Embryonic facial prominence (tissue), 1 donor: Measurements from ENCODE around the gene COL19A1.

Source experiments
- DNase-seq: peaks from one replicate; pipeline ENCODE4 v3.0.0-alpha.2; 2016; ENCODE audit errors: extremely low spot score

The COL19A1 gene

DNA sequence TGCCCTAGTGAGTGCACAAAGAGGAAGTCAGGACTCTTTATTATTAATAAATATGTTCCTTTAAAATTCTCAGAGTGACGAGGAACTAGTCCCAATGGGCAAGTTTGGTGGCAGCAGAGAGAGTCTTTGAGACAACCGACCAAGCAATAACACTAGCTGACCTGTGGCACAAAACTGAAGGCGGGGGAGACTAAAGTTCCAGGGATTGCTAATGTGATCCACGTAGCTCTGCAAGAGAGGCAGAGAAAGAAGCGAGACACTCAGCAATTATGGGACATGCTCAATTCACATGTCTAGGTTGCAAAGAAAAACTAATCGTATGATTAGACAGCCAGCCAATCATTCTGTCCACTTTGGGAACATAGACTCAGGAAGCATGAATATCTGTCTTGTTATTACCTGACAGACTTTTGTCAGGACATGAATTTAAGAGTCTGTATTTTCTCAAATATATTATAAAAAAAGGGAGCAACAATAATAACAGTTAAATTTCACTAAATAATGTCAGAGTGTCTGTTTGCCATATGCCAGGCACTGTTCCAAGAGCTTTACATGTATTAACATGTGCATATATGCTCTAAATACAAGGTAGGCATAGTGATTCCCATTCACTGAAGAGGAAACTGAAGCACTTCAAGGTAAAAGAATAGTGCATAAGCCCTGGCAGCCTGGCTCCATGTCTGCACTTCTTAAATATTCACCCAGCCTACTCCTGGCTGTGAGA is 355.5 kb downstream of the COL19A1 start:
- DNase-seq, result no peak

DNA sequence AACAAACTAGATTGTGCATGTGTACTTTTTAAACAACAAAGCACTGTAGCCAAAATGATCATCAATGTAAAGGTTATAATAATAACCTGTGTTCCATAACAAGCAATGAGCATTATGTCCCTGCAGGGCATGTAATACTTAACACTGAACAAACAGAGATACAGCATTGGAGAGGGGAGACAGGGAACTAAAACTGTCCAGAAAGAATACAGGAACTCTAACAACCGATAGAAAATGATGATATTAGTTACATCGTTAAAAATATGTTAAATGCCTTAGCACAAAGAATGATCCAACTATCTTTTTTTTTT is 356.0 kb downstream of the COL19A1 start:
- no peak for DNase-seq

DNA sequence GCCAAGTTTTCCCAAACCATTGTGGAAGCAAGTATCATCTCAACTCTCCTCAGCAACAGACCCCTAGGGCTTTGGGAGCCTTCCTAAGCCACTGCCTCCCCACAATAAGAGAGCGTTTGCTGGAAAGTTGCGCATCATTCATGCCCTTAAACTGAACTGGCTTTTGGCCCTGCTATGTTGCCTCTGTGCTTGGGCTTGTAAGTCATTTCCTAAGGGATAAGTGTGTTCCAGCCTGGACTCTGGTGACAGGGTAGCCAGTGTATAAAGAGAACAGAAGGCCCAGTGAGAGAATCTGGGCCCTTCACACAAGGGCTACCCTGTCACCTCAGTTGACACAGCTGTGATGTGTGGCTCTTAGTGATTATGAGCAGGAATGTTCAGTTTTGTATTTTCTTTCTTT is 358.7 kb downstream of the COL19A1 start:
- no peak for DNase-seq

DNA sequence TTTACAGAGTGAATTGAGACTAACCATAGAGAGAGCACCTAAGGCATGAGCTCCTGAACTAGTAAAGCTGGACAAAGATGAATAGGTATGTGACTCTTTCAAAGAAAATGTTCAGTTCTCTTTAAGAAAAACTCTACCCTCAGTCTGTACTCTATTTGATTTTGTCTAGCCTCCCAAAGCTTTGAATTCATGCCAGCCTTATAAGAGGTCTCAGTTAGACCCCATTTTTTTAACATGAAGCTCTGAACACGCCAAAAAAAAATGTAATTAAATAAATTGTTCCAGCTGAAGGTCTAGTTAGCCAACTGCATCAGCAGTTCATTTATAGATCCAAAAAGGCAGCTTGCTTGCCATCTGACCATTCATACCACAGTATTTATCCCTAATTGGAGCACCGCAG is 365.0 kb downstream of the COL19A1 start:
- DNase-seq, result peak; percentile 59

DNA sequence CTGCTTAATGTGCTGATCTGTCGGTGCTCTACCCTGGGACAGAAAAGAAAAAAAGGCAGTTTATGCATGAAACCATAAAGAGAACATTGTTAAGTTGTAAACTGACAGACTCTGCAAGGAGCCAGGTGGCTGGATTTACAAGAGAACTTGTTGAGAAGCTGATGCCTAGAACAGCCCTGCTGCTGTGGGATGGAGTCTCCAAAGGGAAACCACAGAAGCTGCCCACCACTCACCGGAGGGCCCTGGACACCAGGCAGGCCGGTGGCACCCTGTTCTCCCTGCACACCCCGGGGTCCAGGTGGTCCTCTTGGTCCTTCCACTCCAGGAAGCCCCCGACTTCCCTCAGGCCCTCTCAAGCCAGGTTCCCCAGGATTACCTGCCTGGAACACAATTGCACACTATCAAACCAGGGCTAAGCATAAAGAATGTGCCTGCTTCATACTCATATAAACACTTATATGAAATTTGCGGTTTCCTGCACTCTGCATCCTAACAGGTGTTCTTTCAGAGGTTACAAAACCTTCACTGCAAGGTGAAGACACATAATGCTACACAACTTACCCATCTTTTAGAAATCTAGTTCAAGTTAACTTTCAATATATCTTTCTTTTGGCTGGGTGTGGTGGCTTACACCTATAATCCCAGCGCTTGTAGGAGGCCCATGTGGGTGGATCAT is 368.3 kb downstream of the COL19A1 start:
- DNase-seq, result no peak

DNA sequence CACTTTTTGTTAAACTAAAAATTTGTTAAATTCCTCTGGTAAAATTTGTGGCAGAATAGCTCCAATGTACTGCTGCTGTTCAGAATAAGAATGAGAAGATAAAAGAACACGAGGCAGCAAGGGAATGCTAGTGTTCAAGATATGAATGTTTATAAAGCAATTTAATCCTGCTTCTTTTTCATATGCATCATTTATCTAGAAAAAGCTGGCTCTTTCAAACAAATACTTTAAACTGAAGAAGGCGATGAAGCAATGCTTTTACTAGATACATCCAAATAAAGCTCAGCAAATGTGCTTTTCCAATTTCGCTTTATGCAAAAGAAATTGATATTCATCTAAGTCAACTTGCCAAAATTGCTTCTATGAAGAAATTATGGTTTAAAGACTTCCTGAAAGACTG is 370.0 kb downstream of the COL19A1 start:
- no peak for DNase-seq

DNA sequence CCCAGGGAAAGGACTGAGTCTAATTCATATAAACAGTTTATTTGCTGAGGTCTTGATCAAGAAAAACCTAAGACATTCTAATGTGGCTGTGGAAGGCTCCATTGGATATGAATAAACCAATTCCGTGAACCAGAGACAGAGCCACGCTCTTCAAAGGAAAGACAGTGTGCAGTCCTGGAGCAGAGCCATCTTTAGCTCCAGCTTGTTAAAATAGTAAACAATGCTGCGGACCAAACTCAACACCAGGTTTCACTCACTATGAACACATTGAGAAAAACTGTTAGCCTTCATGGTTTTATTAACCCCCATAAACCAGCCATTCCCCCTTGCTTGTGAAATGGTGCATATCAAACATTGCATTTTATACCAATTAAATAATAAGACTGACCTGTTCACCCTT is 374.7 kb downstream of the COL19A1 start:
- no peak for DNase-seq

DNA sequence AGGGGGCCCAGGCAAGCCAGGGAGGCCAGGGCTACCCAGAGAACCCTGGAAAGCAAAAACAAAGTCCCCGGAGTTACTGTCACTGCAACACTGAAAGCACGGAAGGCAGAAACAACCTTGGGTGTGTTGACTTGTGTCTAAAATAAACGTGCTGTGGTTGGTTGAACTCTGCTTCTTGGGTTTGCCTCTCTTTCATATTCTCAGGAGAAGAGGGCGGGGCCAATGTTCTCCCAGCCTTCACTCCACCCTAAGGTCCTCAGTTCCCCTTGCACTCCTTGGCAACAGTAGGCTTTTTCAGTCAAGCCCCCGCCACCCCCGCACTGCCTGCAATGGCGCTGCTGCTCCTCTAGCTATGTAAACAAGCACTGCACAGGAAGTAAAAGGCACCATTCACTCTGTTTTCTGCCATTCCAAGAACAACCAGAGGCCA is 375.6 kb downstream of the COL19A1 start:
- DNase-seq, result no peak

DNA sequence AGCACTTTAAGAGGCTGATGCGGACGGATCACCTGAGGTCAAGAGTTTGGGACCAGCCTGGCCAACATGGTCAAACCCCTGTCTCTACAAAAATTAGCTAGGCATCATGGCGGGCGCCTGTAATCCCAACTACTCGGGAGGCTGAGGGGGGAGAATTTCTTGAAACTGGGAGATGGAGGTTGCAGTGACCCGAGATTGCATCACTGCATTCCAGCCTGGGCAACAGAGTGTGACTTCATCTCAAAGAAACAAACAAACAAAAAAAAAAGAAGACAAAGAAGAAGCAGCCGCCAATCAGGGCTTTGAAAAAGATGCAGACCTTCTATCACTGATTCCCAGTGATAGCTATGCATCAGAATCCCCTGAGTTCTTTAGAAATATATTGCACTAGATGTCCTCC is 379.8 kb downstream of the COL19A1 start:
- no peak for DNase-seq

DNA sequence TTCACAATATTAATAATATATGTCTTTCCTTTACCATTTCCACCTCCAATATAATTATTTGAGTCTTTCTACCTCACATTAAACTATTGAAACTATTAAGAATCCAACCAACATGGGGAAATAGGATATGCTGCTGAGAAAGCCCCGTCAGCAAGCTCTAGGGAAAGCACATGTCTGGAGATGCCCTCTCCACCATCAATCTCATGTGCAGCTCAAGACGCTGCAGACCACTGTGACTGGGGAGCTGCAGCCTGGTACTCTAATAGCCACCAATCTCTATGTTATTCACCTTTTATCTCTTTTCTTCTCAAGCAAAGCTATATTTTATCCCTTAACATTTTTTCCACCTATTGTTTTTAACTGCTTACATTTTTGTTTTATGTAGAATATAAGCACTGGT is 386.2 kb downstream of the COL19A1 start:
- DNase-seq, result no peak

DNA sequence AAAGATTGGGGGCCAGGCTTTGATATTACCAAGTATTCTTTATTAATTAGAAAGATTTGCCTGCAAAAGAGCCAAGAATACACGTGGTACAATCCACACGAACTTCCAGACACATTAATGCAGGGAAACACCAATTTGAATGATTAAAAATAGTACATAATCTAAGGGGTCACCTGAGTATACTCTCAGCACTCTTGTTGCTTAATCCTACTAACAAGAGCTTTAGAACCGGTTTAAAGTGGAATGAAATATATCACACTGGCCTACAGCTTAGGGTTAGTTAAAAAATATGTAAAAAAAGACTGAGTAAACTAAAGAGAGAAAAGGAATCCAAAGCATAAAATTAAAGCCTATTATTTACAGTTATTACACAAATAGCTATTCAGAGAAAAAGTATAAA is 387.6 kb downstream of the COL19A1 start:
- DNase-seq, result no peak

DNA sequence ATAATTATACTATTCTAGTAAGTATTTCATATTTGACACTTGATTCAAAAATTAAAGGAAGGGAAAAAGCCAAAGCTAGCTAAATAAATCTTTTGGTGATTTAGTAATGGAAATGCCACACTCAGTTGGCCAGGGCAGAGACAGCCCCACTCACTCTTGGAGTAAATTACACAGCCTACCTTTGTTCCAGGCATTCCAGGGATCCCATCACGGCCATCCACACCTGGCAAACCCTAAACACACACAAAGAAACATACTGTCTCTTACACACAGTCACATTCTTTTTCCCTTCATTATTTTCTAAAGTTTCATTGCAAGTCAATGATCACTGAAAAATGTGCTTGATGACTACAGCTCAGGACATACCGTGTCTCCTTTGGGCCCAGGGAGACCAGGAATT is 388.4 kb downstream of the COL19A1 start:
- no peak for DNase-seq

DNA sequence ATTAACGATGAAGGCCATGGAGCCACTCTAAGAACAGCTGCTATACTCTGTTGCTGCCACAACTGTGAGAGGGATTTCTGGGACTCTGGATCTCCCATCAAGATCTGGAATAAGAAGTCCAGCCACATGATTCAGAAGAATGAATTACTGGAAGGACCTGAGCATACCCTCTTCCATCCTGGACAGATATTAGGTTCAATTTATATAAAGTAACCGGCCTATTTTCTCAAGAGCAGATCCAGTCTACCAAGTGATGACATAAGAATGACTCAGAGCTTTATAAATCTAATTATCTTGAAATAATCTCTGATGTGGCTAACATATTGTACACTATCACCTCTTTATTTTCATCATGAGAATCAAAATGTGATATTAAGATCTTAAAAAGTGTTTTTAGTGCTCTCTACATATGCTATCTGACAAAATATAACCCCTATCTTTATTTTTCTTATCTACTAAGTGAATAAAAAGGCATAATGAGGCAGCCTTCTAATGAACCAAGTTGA is 391.5 kb downstream of the COL19A1 start:
- DNase-seq, result no peak

DNA sequence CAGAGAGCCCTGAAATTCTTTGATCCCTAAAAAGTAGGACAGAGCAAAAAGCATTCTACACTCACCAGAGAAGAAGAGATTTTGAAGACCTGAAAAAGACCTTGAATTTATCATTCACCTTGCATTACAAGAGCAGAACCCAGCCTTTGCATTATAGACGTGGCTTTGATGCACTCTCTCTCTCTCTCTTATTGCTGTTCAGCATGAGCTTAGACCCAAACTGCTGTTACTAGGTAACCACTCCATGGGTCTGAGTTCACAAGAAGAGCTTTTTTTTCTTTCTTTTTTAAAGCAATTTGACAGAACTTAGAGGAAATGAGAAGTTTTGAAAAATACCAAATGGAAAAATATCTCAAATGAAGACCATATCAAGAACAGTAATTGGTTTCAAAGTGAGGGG is 392.1 kb downstream of the COL19A1 start:
- DNase-seq, result no peak
